CD4-positive, alpha-beta T cell treated with Interleukin-6 for 4 hours (primary cell): ENCODE data around the gene ITM2C.

Source experiments
- DNase-seq: peaks from one replicate; pipeline ENCODE4 v3.0.0-alpha.2; 2020; ENCODE audit warnings: mixed read lengths

ITM2C gene

GRCh38 chr2:230864605-230865306 lies at the start of gene ITM2C:
Gene ITM2C, plus strand, starts transcription at chr2:230864942. Its CDS starts 84 bp downstream, at chr2:230865026.
- peak; percentile 86 for DNase-seq

GRCh38 chr2:230815088-230815487 lies 49.7 kb upstream of the ITM2C start:
- no peak for DNase-seq

- no peak for DNase-seq
Measured at GRCh38 chr2:230816735-230817134, 48.0 kb upstream of the ITM2C start.

GRCh38 chr2:230819433-230819832 lies 45.3 kb upstream of the ITM2C start:
- no peak for DNase-seq

GRCh38 chr2:230821261-230821990 lies 43.3 kb upstream of the ITM2C start:
- DNase-seq: no peak

GRCh38 chr2:230821991-230822520 lies 42.7 kb upstream of the ITM2C start:
- DNase-seq: no peak

- DNase-seq: no peak
Measured at GRCh38 chr2:230823264-230823964, 41.3 kb upstream of the ITM2C start.

GRCh38 chr2:230824406-230824978 lies 40.2 kb upstream of the ITM2C start:
- peak; percentile 58 for DNase-seq

GRCh38 chr2:230825354-230825753 lies 39.4 kb upstream of the ITM2C start:
- no peak for DNase-seq

GRCh38 chr2:230827774-230828271 lies 36.9 kb upstream of the ITM2C start:
- DNase-seq: no peak

GRCh38 chr2:230828272-230828961 lies 36.3 kb upstream of the ITM2C start:
- no peak for DNase-seq

GRCh38 chr2:230829293-230829692 lies 35.4 kb upstream of the ITM2C start:
- no peak for DNase-seq

GRCh38 chr2:230829959-230830358 lies 34.8 kb upstream of the ITM2C start:
- no peak for DNase-seq

- no peak for DNase-seq
Measured at GRCh38 chr2:230830428-230830827, 34.3 kb upstream of the ITM2C start.

GRCh38 chr2:230840301-230840700 lies 24.4 kb upstream of the ITM2C start:
- DNase-seq: no peak

- DNase-seq: no peak
Measured at GRCh38 chr2:230842473-230842872, 22.3 kb upstream of the ITM2C start.

GRCh38 chr2:230843132-230843531 lies 21.6 kb upstream of the ITM2C start:
- no peak for DNase-seq

GRCh38 chr2:230846360-230846759 lies 18.4 kb upstream of the ITM2C start:
- no peak for DNase-seq

- DNase-seq: peak; percentile 92
Measured at GRCh38 chr2:230847883-230848388, 16.8 kb upstream of the ITM2C start.

- peak; percentile 76 for DNase-seq
Measured at GRCh38 chr2:230849633-230850357, 14.9 kb upstream of the ITM2C start.

GRCh38 chr2:230850358-230850658 lies 14.4 kb upstream of the ITM2C start:
- DNase-seq: no peak

GRCh38 chr2:230852113-230852512 lies 12.6 kb upstream of the ITM2C start:
- DNase-seq: no peak
